ENCODE measurements around the gene LZTS3. TPM values are rescaled to one million over a fixed set of nuclear protein-coding genes. Genes with fewer than 3 reads are reported as not detected.
"Not testable (repeated sequence)": the region's sequence is repeated elsewhere in the genome, so short reads cannot be mapped to it uniquely, and the experiment has no call there.

LZTS3 gene
- total RNA-seq, 1 experiment from 2014 or later = 32.6 TPM

DNA sequence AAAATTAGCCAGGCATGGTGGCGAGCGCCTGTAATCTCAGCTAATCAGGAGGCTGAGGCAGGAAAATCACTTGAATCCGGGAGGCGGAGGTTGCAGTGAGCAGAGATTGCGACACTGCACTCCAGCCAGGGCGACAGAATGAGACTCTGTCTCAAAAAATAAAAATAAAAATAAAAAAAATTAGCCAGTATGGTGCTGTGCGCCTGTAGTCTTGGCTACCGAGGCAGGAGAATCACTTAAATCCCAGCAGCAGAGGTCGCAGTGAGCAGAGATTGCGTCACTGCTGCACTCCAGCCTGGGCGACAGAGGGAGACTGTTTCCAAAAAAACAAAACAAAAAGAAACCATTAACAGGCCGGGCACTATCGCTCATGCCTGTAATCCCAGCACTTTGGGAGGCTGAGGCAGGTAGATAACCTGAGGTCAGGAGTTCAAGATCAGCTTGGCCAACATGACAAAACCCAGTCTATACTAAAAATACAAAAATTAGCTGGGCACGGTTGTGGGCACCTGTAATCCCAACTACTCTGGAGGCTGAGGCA, 55.4 kb downstream of the LZTS3 start:
- H3K27me3 Mint-ChIP-seq (ENCODE audit: low read depth); POLR2A ChIA-PET; H3K4me1 Mint-ChIP-seq; H3K4me3 Mint-ChIP-seq; H3K27ac Mint-ChIP-seq: not testable (repeated sequence)
- DNase-seq (ENCODE audit: low spot score) (peak; percentile 70), ATAC-seq (peak; percentile 92)
- peaks cover 11% of the 10 kb centered on the region for H3K9me3 Mint-ChIP-seq
- CTCF ChIA-PET = interaction anchor here (1.1 to 1.3 kb wide), 3 partner anchors 64 to 199 kb away, joined by 3 to 8 read pairs (median 4); no protein-coding TSS in a partner anchor
- H3K36me3 Mint-ChIP-seq = peaks cover 23% of the 10 kb centered on the region
- TF ChIP-seq, protein P1, sequence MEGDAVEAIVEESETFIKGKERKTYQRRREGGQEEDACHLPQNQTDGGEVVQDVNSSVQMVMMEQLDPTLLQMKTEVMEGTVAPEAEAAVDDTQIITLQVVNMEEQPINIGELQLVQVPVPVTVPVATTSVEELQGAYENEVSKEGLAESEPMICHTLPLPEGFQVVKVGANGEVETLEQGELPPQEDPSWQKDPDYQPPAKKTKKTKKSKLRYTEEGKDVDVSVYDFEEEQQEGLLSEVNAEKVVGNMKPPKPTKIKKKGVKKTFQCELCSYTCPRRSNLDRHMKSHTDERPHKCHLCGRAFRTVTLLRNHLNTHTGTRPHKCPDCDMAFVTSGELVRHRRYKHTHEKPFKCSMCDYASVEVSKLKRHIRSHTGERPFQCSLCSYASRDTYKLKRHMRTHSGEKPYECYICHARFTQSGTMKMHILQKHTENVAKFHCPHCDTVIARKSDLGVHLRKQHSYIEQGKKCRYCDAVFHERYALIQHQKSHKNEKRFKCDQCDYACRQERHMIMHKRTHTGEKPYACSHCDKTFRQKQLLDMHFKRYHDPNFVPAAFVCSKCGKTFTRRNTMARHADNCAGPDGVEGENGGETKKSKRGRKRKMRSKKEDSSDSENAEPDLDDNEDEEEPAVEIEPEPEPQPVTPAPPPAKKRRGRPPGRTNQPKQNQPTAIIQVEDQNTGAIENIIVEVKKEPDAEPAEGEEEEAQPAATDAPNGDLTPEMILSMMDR (IDR thresholded peaks at IDR 0.05) = peak; percentile 15; the same call in 1 of the 2 replicates
- peak; percentile 95 for TF ChIP-seq GABPB1 (CRISPR knock-in tag; IDR thresholded peaks at IDR 0.05)
- TF ChIP-seq, protein P2, sequence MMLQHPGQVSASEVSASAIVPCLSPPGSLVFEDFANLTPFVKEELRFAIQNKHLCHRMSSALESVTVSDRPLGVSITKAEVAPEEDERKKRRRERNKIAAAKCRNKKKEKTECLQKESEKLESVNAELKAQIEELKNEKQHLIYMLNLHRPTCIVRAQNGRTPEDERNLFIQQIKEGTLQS (CRISPR knock-in tag; conservative IDR thresholded peaks at IDR 0.05) = peak; percentile 94

DNA sequence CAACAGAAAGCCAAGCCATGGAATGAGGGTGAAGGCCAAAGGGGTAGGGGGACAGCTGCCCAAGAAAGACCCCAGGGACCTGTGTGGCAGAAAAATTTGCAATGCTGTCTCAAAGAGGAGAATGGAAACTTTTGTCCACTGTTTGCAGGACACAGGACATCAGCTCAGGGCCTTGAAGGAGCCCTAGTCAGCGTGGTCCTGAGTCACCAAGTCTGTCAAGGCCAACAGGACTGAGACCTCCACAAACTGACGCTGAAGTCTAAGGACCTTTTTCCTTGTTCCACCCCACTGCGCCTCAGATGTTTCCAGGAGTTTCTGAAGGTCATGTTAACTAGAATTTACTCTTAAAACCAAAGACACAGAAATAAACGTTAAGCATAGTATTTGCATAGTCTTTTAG, 57.0 kb downstream of the LZTS3 start:
- ATAC-seq (no peak), DNase-seq (ENCODE audit: low spot score) (no peak)
- H3K27ac Mint-ChIP-seq = no peak overlapping the region
- H3K4me1 Mint-ChIP-seq = 0 out of 2 replicates have a peak, but pooled peaks cover 3% of the 10 kb centered on the region
- peaks cover 8% of the 10 kb centered on the region for H3K36me3 Mint-ChIP-seq
- CTCF ChIA-PET = interaction anchor here (0.8 to 2.0 kb wide), 5 partner anchors 12 to 200 kb away, joined by 3 to 16 read pairs (median 6); no protein-coding TSS in a partner anchor
- no peaks in the 10 kb centered on the region for H3K27me3 Mint-ChIP-seq (ENCODE audit: low read depth)
- POLR2A ChIA-PET = no interaction called here
- TF ChIP-seq NFATC4 (CRISPR knock-in tag; IDR thresholded peaks at IDR 0.05) = no peak
- TF ChIP-seq, protein P3, sequence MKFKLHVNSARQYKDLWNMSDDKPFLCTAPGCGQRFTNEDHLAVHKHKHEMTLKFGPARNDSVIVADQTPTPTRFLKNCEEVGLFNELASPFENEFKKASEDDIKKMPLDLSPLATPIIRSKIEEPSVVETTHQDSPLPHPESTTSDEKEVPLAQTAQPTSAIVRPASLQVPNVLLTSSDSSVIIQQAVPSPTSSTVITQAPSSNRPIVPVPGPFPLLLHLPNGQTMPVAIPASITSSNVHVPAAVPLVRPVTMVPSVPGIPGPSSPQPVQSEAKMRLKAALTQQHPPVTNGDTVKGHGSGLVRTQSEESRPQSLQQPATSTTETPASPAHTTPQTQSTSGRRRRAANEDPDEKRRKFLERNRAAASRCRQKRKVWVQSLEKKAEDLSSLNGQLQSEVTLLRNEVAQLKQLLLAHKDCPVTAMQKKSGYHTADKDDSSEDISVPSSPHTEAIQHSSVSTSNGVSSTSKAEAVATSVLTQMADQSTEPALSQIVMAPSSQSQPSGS (CRISPR knock-in tag; IDR thresholded peaks at IDR 0.05; ENCODE audit: borderline replicate concordance, low read depth) = no peak
- TF ChIP-seq ZBTB21 (CRISPR knock-in tag; IDR thresholded peaks at IDR 0.05; ENCODE audit: borderline replicate concordance) = no peak
- no peak for TF ChIP-seq ZNF219 (CRISPR knock-in tag; IDR thresholded peaks at IDR 0.05; ENCODE audit: borderline replicate concordance)
- TF ChIP-seq ZNF138 (CRISPR knock-in tag; conservative IDR thresholded peaks at IDR 0.05) = no peak
- TF ChIP-seq MXD4 (CRISPR knock-in tag; IDR thresholded peaks at IDR 0.05; ENCODE audit: borderline replicate concordance) = no peak
- TF ChIP-seq GRHL2 (CRISPR knock-in tag; IDR thresholded peaks at IDR 0.05; ENCODE audit: insufficient replicate concordance, severe bottlenecking) = no peak
- TF ChIP-seq, protein P4, sequence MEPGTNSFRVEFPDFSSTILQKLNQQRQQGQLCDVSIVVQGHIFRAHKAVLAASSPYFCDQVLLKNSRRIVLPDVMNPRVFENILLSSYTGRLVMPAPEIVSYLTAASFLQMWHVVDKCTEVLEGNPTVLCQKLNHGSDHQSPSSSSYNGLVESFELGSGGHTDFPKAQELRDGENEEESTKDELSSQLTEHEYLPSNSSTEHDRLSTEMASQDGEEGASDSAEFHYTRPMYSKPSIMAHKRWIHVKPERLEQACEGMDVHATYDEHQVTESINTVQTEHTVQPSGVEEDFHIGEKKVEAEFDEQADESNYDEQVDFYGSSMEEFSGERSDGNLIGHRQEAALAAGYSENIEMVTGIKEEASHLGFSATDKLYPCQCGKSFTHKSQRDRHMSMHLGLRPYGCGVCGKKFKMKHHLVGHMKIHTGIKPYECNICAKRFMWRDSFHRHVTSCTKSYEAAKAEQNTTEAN (CRISPR knock-in tag; IDR thresholded peaks at IDR 0.05) = no peak
- TF ChIP-seq MYBL2 (CRISPR knock-in tag; IDR thresholded peaks at IDR 0.05) = no peak
- TF ChIP-seq ELF4 (CRISPR knock-in tag; IDR thresholded peaks at IDR 0.05; ENCODE audit: low read depth) = no peak
- TF ChIP-seq, protein P5, sequence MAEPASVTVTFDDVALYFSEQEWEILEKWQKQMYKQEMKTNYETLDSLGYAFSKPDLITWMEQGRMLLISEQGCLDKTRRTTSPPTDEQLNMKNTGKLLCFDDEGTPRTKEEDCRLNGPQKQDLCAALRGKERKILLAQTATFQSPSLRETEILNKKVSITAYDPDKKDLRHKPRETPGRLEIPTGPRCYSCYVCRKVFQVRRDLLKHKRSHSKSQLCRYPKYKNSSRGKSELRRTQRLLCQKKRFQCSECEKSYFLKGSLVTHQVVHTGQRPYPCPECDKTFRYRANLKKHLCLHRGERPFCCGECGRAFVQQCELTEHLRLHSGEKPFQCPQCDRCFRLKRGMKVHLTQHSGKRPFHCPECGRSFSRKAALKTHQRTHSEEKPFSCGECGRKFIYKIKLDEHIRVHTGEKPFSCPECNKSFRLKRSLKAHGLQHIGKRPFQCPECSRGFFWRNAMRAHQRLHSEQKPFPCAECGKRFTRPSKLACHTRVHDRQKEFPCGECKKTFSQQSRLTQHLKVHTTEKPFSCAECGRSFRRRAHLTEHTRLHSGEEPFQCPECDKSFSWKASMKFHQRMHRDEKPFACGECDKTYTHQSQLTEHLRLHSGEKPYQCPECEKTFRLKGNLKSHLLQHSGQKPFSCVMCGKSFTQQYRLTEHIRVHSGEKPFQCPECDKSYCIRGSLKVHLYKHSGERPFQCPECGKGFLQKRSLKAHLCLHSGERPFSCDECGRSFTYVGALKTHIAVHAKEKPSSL (CRISPR knock-in tag; conservative IDR thresholded peaks at IDR 0.05) = no peak
- no peak for TF ChIP-seq ZNF121 (CRISPR knock-in tag; IDR thresholded peaks at IDR 0.05)
- TF ChIP-seq TP53 (CRISPR knock-in tag; IDR thresholded peaks at IDR 0.05) = no peak
- no peak overlapping the region for H3K4me3 Mint-ChIP-seq
- no peaks in the 10 kb centered on the region for H3K9me3 Mint-ChIP-seq

Data from WTC11 (cell line).